A549 treated with Hydrocortisone at 1 μM for 4 hours (cell line): ENCODE measurements around the gene OPHN1. TPM values are rescaled to one million over a fixed set of nuclear protein-coding genes. Genes with fewer than 3 reads are reported as not detected.

Source experiments
- total RNA-seq: library from RNA; stranded (reverse); fragments of 200-300 nt; extraction: Qiagen RNA extraction; gene quantifications from 5 replicates; pipeline ENCODE4 v1.2.3, GENCODE V29; 2022

OPHN1 gene
- 1.4 to 2.4 TPM (median 1.6 TPM) in 5 replicates for total RNA-seq

GRCh38 chrX:68433155-68433980 lies at the start of gene OPHN1:
TSS of gene OPHN1 (minus strand) at chrX:68433495. CDS start at chrX:68433020, 475 bp downstream.

Other genes with a start within 250 kb of the OPHN1 start
- 29.3 to 32.9 TPM (median 32.8 TPM) in 5 replicates for gene YIPF6, start 65.6 kb upstream of the OPHN1 start, total RNA-seq
- gene STARD8, start 214.2 kb upstream of the OPHN1 start, total RNA-seq: 0.79 to 1.8 TPM (median 1.6 TPM) in 5 replicates